SK-N-SH (cell line): ENCODE results near the gene DPAGT1. TPM values are rescaled to one million over a fixed set of nuclear protein-coding genes. Genes with fewer than 3 reads are reported as not detected.

ENCODE experiments used
- CTCF ChIA-PET: fragments of 300-600, 350-600 bp; formaldehyde crosslinking; extraction: SDS; loops from one replicate; lab custom pipeline; 2021; lab: Yijun Ruan, JAX
- POLR2A ChIA-PET: fragments of 350-600 bp; sonication (Branson Sonifier 250); formaldehyde crosslinking; extraction: SDS; loops from one replicate; lab custom pipeline; 2020; ENCODE audit warnings: antibody characterized with exemption, inconsistent platforms; lab: Yijun Ruan, JAX
- DNase-seq: peaks from one replicate; pipeline ENCODE4 v3.0.0; 2012
- H2AFZ ChIP-seq: fragments of 200-600 bp; sonication (generic); 2 replicates; pipeline ENCODE4 v1.8.1; 2016; ENCODE audit warnings: antibody characterized with exemption, mild to moderate bottlenecking, low read depth
- H3F3A ChIP-seq: fragments of 200-600 bp; sonication (generic); replicated peaks from 2 replicates; pipeline ENCODE3; 2016; ENCODE audit warnings: antibody characterized with exemption, mild to moderate bottlenecking; ENCODE audit not compliant: insufficient read depth
- H3K27ac ChIP-seq, 2 experiments: fragments of 200-500 bp in 1 of 2; fragments of 200-600 bp in 1 of 2; sonication (Bioruptor generic) in 1 of 2; sonication (generic), shearing (Covaris generic) in 1 of 2; 2 replicates each; pipeline versions ENCODE4 v1.5.1 to v1.6.1; 2014 to 2016; ENCODE audit warnings: low read depth in 2 of 2, inconsistent platforms in 1 of 2, low read length in 1 of 2, mild to moderate bottlenecking in 1 of 2, mixed read lengths in 1 of 2
- H3K27me3 ChIP-seq: fragments of 200-600 bp; sonication (generic), shearing (Covaris generic); 2 replicates; pipeline ENCODE4 v1.6.1; 2016; ENCODE audit warnings: mixed run types; ENCODE audit not compliant: insufficient read depth
- H3K36me3 ChIP-seq, 2 experiments: fragments of 200-500 bp in 1 of 2; fragments of 200-600 bp in 1 of 2; sonication (Bioruptor generic) in 1 of 2; sonication (generic) in 1 of 2; replicated peaks in 1 of 2; 2 replicates each; pipeline versions ENCODE3 to v1.5.1; 2014 to 2016; ENCODE audit warnings: low read length in 1 of 2, mild to moderate bottlenecking in 1 of 2; ENCODE audit not compliant: insufficient read depth in 2 of 2, control insufficient read depth in 1 of 2
- H3K4me1 ChIP-seq, 2 experiments: fragments of 200-500 bp in 1 of 2; fragments of 200-600 bp in 1 of 2; sonication (Bioruptor generic) in 1 of 2; sonication (generic), shearing (Covaris generic) in 1 of 2; 2 replicates each; pipeline versions ENCODE4 v1.5.1 to v1.6.1; 2014 to 2016; ENCODE audit warnings: low read depth in 1 of 2, low read length in 1 of 2, mixed run types in 1 of 2; ENCODE audit not compliant: insufficient read depth in 2 of 2, control insufficient read depth in 1 of 2
- H3K4me2 ChIP-seq: fragments of 200-600 bp; sonication (generic), shearing (Covaris generic); 2 replicates; pipeline ENCODE4 v1.6.1; 2017; ENCODE audit warnings: mixed run types
- H3K4me3 ChIP-seq, 2 experiments: fragments of 200-500 bp in 1 of 2; fragments of 200-600 bp in 1 of 2; sonication (Bioruptor generic) in 1 of 2; sonication (generic), shearing (Covaris generic) in 1 of 2; 2 replicates each; pipeline versions ENCODE4 v1.5.1 to v1.8.1; 2014 to 2016; ENCODE audit warnings: low read depth in 2 of 2, inconsistent platforms in 1 of 2, low read length in 1 of 2, mild to moderate bottlenecking in 1 of 2, mixed read lengths in 1 of 2, moderate library complexity in 1 of 2
- H3K79me2 ChIP-seq: fragments of 200-600 bp; sonication (generic); 2 replicates; pipeline ENCODE4 v1.8.1; 2017; ENCODE audit warnings: mild to moderate bottlenecking; ENCODE audit not compliant: insufficient read depth
- H3K9ac ChIP-seq: fragments of 200-600 bp; sonication (generic); 2 replicates; pipeline ENCODE4 v1.6.1; 2017; ENCODE audit warnings: mixed run types
- H3K9me2 ChIP-seq: fragments of 200-600 bp; sonication (generic); 2 replicates; pipeline ENCODE4 v1.6.1; 2017; ENCODE audit warnings: mixed run types
- H3K9me3 ChIP-seq: fragments of 200-600 bp; sonication (generic); 2 replicates; pipeline ENCODE4 v1.6.1; 2017; ENCODE audit warnings: mixed run types, mild to moderate bottlenecking, moderate library complexity
- H4K20me1 ChIP-seq: fragments of 200-600 bp; sonication (generic); 2 replicates; pipeline ENCODE4 v1.6.1; 2017; ENCODE audit warnings: mild to moderate bottlenecking, mixed run types; ENCODE audit not compliant: insufficient read depth
- CHD2 ChIP-seq: fragments of 150-350 bp; IDR thresholded peaks from 2 replicates; pipeline ENCODE4 v1.6.1; 2018; ENCODE audit warnings: low read length; ENCODE audit not compliant: partially characterized antibody
- CTCF ChIP-seq: fragments of 200-600 bp; sonication (generic); IDR thresholded peaks from 2 replicates; pipeline ENCODE4 v1.6.1; 2017; ENCODE audit warnings: antibody characterized with exemption, mild to moderate bottlenecking, moderate library complexity
- ELF1 ChIP-seq: IDR thresholded peaks from 2 replicates; pipeline ENCODE4 v1.4.0; 2012
- EP300 ChIP-seq, 2 experiments: IDR thresholded peaks; 2 replicates each; pipeline versions ENCODE4 v1.4.0 to v1.6.1; 2012; ENCODE audit warnings: borderline replicate concordance in 1 of 2, low read depth in 1 of 2, low read length in 1 of 2
- GATA2 ChIP-seq: sonication (generic); formaldehyde crosslinking; IDR thresholded peaks from 2 replicates; pipeline ENCODE4 v1.5.0; 2020; ENCODE audit warnings: mild to moderate bottlenecking, missing genetic modification reagents
- JUND ChIP-seq: IDR thresholded peaks from 2 replicates; pipeline ENCODE4 v1.4.0; 2012
- MEF2A ChIP-seq: IDR thresholded peaks from 2 replicates; pipeline ENCODE4 v1.4.0; 2012; ENCODE audit warnings: low read depth, borderline replicate concordance
- NRF1 ChIP-seq: IDR thresholded peaks from 2 replicates; pipeline ENCODE4 v1.6.1; 2012; ENCODE audit warnings: low read depth, mild to moderate bottlenecking, low read length
- POLR2AphosphoS5 ChIP-seq: IDR thresholded peaks from 2 replicates; pipeline ENCODE4 v1.6.1; 2012; ENCODE audit warnings: low read depth, low read length
- REST ChIP-seq: IDR thresholded peaks from 2 replicates; pipeline ENCODE4 v1.6.1; 2012; ENCODE audit warnings: mild to moderate bottlenecking, low read depth, low read length, moderate library complexity
- RXRA ChIP-seq: IDR thresholded peaks from 2 replicates; pipeline ENCODE4 v1.4.0; 2012; ENCODE audit warnings: low read depth, mild to moderate bottlenecking, borderline replicate concordance
- TAF1 ChIP-seq: IDR thresholded peaks from 2 replicates; pipeline ENCODE4 v1.6.1; 2012; ENCODE audit warnings: low read depth, mild to moderate bottlenecking, low read length, moderate library complexity, borderline replicate concordance
- TCF12 ChIP-seq: IDR thresholded peaks from 2 replicates; pipeline ENCODE4 v1.4.0; 2012
- YY1 ChIP-seq: IDR thresholded peaks from 2 replicates; pipeline ENCODE4 v1.4.0; 2012; ENCODE audit warnings: low read depth, mild to moderate bottlenecking
- WGBS: methylation state at CpG from one replicate; pipeline ENCODE4 v1.1.6; 2017; ENCODE audit warnings: low lambda C conversion rate; 5-methylcytosine and 5-hydroxymethylcytosine counted together
- polyA plus RNA-seq, 3 experiments: library from polyadenylated mRNA; depleted of rRNA; stranded (reverse); fragments of >200 nt; gene quantifications; 2 replicates each; pipeline ENCODE4 v1.2.3, GENCODE V29; 2012
- TF ChIP-seq, protein P1 (sequence below): fragments of 150-350 bp; IDR thresholded peaks from 2 replicates; pipeline ENCODE4 v1.6.1; 2017; ENCODE audit warnings: antibody characterized with exemption, low read length, low read depth, borderline replicate concordance

Gene DPAGT1
- polyA plus RNA-seq, 1 of the 3 experiments (the other 2 are of a cell fraction): 99.5 TPM

- TF ChIP-seq YY1 (no peak), ELF1 (no peak), JUND (no peak), TAF1 (no peak), POLR2AphosphoS5 (no peak), TCF12 (no peak), CHD2 (no peak), NRF1 (no peak), CTCF (no peak), EP300 (IDR thresholded peaks at IDR 0.05; ENCODE audit: borderline replicate concordance in 1 of 2, low read depth in 1 of 2, low read length in 1 of 2) (no peak), MEF2A (no peak), RXRA (no peak), REST (no peak), GATA2 (CRISPR knock-in tag) (no peak)
- TF ChIP-seq, protein P1, sequence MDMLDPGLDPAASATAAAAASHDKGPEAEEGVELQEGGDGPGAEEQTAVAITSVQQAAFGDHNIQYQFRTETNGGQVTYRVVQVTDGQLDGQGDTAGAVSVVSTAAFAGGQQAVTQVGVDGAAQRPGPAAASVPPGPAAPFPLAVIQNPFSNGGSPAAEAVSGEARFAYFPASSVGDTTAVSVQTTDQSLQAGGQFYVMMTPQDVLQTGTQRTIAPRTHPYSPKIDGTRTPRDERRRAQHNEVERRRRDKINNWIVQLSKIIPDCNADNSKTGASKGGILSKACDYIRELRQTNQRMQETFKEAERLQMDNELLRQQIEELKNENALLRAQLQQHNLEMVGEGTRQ: no peak
- peaks cover 19 to 30% of the 10 kb centered on the region in 2 experiments for H3K36me3 ChIP-seq
Observed at GRCh38 chr11:119087123-119087522, 14.5 kb downstream of the DPAGT1 start.

More at GRCh38 chr11:119087123-119087522, 14.5 kb downstream of the DPAGT1 start:
- ChIA-PET CTCF (interaction anchor here (2.4 kb wide), 1 partner anchor 16 kb away, joined by 6 read pairs; no protein-coding TSS in a partner anchor), POLR2A (interaction anchor here (2.8 to 3.1 kb wide), 2 partner anchors 19 to 20 kb away, joined by 10 to 13 read pairs; partner anchors contain the start of genes C2CD2L and VPS11)
- no peak overlapping the region for H3K27ac ChIP-seq
- H3F3A ChIP-seq: peaks cover 33% of the 10 kb centered on the region
- DNase-seq: no peak
- H2AFZ ChIP-seq: no peak overlapping the region
- no peak overlapping the region for H3K4me2 ChIP-seq
- WGBS: 98% methylated on average over 6 of the region's 6 CpGs
- peaks cover 28% of the 10 kb centered on the region for H3K79me2 ChIP-seq
- no peaks in the 10 kb centered on the region for H3K27me3 ChIP-seq
- H3K4me1 ChIP-seq: peaks cover 14 to 16% of the 10 kb centered on the region in 2 experiments; a peak in 2 of 4 replicates
- no peaks in the 10 kb centered on the region for H3K9me2 ChIP-seq
- H3K4me3 ChIP-seq: no peak overlapping the region
- H3K9ac ChIP-seq: no peak overlapping the region
- H4K20me1 ChIP-seq: peaks cover 8% of the 10 kb centered on the region; the same call in 1 of the 2 replicates
- H3K9me3 ChIP-seq: no peaks in the 10 kb centered on the region
